Measurements from ENCODE around the gene MEN1.

The MEN1 gene

GRCh38 chr11:64803158-64803845, 7.0 kb downstream of the MEN1 start, which contains the start of gene MAP4K2:
MAP4K2 (minus strand) TSS chr11:64803214; CDS start chr11:64803149, 65 bp downstream.
- DNase-seq (ENCODE audit: low read depth in 1 of 2, low spot score in 1 of 2) = peak; percentile 81 to 86

- DNase-seq (ENCODE audit: low read depth in 1 of 2, low spot score in 1 of 2) = no peak
These were observed 7.8 kb downstream of the MEN1 start for GRCh38 chr11:64802370-64803157.

DNA sequence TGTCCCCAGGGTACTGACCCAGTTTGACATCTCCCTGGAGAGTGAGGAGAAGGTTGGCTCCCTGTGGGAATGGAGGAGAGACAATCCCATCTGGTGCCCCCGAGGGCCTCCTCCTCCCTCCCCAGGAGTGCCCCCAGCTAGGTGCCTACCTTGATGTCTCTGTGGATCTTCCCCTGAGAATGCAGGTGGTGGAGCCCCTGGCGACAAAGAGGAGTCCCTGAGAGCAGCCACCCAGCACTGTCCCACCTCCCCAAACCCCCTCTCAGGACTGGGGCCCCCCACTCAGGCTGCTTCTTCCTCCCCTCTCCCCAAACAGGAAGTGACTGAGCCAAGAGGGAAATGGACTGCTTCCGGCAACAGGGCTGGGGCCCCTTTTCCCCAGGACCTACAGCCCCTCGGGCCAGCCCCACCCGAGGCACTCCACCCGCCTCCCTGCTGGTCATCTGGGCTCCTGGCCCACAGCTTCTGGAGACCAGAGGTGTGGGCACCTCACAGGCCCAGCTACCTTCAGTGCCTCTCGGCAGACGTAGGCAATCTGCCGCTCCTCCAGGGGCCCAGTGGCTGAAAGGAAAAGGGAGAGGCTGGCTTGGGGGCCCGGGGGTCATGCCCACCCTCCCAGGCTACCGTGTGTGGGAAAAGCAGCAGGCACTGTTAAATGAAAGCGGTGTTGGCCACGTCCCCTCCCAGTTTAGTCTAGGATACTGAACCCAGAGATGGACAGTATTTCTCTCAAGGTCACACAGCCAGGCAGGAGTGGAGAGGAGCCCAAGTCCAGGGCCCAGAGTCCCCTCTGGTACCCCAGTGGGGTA, 8.6 kb downstream of the MEN1 start:
- DNase-seq (ENCODE audit: low read depth in 1 of 2, low spot score in 1 of 2) = no peak

DNA sequence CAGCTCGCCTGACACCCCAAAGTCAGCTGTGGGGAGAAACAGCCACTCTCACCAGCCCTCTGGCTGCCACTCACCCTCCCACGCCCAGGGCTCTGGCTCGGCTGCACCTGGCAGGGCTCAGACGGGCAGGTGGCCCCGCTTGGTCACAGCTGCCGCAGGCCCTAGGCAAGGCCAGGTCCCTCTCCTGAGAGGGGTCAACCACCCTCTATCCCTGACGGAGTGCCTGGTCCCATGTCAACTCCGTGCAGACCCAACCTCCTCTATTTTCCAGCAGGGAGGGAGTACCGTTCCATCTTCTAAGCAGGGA, 9.2 kb downstream of the MEN1 start:
- DNase-seq (ENCODE audit: low read depth in 1 of 2, low spot score in 1 of 2) = no peak

DNA sequence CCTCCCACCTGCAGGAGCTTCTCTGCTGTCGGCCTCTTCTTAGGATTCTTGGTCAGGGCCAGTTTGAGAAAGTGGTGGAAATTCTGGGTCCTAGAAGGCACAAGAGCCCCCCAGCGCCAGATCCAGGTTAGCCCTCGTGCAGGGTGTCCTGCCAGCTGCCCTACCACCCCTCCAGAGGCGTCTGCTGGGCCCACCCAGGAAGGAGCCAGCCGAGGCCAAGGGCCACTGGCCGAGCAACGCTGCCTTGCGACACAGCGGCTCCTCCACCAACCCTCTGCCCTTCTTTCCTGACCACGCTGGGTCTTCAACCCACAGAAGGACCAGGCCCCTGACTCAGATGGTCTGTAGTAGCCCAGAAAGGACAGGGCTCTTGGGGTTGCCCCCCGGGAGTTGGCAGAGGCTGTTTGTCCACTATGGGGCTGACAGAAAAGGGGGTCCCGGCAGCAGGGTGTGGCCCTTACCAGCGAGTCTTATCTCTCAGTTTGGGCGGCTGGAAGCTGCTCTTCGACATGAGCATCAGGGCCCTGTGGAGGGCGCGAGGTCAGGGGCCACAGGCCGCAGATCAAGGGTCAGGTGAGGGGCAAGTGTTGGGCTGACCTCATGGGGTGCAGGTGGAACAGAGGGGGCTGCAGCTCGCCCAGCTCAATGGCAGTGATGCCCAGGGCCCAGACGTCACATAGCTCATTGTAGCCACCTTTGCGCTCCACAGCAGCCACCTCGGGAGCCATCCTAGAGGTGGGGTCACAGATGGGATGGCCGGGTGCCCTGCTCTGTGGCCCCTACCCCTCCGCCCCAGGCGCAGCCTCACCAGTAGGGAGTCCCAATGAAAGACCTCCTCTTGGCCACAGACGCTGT, 9.8 kb downstream of the MEN1 start:
- DNase-seq (ENCODE audit: low read depth in 1 of 2, low spot score in 1 of 2) = no peak

- DNase-seq (ENCODE audit: low read depth in 1 of 2, low spot score in 1 of 2) = no peak
These were observed 10.6 kb downstream of the MEN1 start for GRCh38 chr11:64799623-64800302.

GRCh38 chr11:64799256-64799622, 11.1 kb downstream of the MEN1 start:
- no peak for DNase-seq (ENCODE audit: low read depth in 1 of 2, low spot score in 1 of 2)

GRCh38 chr11:64796757-64797541, 13.4 kb downstream of the MEN1 start:
- no peak for DNase-seq (ENCODE audit: low read depth in 1 of 2, low spot score in 1 of 2)

GRCh38 chr11:64796047-64796756, 14.1 kb downstream of the MEN1 start:
- DNase-seq (ENCODE audit: low read depth in 1 of 2, low spot score in 1 of 2) = no peak

DNA sequence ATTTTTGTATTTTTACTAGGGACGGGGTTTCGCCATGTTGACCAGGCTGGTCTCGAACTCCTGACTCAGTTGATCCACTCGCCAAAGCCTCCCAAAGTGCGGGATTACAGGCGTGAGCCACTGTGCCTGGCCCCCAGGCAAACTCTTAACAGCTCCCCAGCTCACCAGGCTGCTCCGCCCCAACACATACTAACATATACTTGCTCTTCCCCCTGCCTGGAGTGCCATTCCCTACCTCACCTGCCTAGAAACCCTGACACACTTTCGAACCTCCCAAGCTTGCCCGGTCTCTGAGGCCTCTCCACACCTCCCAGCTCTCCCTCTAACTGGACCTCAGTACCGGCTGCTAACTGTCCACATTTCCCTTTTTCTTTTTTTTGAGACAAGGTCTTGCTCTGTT, 15.8 kb downstream of the MEN1 start:
- no peak for DNase-seq (ENCODE audit: low read depth in 1 of 2, low spot score in 1 of 2)

DNA sequence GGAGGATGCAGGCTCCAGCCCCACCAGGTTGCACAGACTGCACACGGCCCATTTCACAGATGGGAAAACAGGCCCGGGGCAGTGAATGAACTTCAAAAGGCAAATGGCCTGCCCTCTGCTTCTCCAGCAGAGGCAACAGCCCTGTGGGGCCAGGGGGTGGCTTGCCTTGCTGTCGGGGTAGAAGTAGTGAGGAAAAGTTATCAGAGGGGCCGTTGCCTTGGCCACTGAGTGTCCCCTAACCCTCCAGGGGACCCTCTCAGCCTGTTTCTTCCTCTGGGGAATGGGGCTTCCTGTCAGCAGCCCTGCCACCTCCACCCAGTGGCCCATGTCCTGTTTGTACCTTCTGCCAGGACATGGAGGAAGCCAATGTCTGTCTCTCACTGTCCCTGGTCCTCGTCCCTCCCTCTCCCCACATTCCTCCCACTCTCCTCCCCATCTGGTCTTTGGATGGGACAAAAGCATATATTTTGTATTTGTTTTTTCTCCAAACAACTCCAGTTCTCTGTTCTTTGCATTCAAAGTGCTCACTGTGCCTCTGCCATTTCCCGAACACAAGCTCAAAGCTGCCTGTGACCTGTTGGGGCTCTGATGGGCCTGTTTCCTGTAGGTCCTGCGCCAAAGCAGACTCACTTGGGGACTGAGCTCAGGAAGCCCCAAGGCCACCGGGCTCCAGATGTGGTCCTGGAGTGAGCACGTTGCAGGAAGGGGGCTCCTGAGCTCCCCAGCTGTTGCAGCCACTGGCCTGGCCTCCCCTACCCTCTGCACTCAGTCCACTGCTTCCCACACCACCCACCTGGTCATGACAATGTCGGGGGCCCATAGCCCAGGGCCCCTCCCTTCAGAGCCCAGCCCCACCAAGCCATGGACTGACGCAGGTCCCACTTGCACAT, 16.8 kb downstream of the MEN1 start:
- DNase-seq (ENCODE audit: low read depth in 1 of 2, low spot score in 1 of 2) = no peak

DNA sequence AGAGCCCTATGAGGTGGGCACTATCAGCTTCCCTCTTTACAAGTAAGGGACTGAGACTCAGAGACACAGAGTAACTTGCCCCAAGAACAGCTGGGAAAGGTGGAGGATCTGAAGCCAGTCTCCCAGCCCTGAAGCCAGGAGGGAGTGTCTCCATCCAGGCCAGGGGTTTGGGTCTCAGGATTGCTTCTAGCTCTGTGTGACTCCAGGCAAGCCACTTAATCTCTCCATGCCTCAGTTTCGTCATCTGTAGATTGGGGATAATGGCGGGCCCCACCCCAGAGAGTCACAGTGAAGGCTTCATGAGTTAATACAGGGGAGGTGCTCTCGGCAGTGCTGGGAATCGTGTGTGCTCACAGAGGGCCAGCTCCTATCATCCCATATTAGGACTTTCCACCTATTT, 17.9 kb downstream of the MEN1 start:
- DNase-seq (ENCODE audit: low read depth in 1 of 2, low spot score in 1 of 2) = no peak

- DNase-seq (ENCODE audit: low read depth in 1 of 2, low spot score in 1 of 2) = no peak
These were observed 18.5 kb downstream of the MEN1 start for GRCh38 chr11:64791781-64792291.

DNA sequence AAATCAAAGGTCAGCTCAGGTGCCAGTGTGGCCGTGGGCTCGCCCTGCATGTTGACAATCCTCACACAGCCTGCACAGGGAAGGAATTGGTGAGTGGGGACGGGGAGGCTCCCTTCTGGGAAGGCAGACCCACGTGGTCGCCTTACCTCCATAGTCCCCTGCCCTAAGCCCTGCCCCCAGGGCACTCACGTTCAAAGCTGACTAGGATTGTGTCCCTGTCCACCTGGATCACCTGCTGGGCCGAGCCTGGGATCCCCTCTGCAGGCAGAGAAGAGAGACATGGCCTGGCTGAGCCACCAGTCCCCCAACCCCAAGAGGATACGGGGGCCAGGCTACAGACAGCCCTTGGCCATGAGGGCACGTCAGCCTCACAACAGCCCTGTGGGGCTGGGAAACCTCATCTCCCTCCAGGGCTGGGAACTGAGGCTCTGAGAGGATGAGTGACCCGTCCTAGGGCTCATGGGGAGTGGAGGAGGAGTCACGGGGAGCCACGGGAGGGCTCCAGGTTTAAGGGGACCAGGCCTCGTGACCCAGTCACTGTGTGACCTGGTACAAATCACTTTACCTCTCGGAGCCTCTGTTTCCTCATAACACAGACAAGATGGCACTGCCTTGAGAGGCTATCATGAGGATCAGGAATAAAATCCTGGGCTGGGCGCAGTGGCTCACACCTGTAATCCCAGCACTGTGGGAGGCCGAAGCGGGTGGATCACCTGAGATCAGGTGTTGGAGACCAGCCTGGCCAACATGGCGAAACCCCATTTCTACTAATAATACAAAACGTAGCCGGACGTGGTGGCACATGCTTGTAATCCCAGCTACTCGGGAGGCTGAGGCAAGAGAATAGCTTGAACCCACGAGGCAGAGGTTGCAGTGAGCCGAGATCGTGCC, 19.9 kb downstream of the MEN1 start:
- DNase-seq (ENCODE audit: low read depth in 1 of 2, low spot score in 1 of 2) = no peak

DNA sequence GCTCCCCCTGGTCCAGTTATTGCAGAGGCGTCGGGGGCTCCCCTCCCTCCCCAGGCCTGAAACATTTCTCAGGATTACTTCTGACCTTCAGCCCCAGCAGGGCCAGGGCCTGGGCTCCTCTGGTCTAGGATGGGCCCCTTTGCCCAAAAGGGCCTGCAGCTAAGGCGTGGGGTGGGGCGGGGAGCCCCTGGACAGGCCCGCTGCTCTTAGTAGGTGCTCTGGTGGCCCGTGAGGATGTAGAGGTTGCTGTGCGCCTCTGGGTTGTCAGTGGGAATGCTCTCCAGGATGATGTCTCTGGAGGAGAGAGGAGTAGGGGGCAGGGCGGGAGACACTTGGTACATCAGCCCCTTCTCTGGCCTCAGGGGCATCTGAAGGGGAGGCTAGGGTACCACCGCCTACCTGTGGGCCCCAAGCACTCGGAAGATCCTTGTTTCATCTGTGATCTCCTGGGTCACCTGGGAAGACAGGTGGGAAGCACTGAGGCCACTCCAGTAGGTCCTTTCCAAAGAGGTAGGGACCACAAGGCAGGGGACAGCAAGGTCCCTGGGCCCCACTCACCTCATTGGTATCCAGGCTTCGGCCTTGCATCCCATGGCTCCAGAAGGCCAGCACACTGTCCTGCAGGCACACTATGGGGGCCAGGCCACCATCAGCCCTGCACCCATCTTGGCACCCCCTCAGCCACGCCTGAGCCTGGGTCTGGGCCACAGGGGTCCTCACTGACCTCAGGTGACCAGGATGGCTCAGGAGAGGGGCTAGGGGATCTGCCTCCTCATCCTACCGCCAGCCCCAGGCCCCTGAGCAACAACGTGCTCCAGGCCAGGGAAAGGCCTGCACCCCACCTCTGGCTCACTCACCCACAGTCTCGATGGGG, 20.8 kb downstream of the MEN1 start:
- no peak for DNase-seq (ENCODE audit: low read depth in 1 of 2, low spot score in 1 of 2)

All from stimulated activated CD4-positive, alpha-beta T cell treated with anti-CD3 and anti-CD28 coated beads, Interleukin-15, amount 100 ng/mL, for 1 hour (primary cell).